Measurements from ENCODE around the gene GALE. TPM values are rescaled to one million over a fixed set of nuclear protein-coding genes. Genes with fewer than 3 reads are reported as not detected.

GALE gene
- total and polyA plus RNA-seq, 2 of the 13 experiments (the other 11 are each of a cell fraction or from before 2014, with no cell fraction given), result 85.2 to 88.4 TPM

DNA sequence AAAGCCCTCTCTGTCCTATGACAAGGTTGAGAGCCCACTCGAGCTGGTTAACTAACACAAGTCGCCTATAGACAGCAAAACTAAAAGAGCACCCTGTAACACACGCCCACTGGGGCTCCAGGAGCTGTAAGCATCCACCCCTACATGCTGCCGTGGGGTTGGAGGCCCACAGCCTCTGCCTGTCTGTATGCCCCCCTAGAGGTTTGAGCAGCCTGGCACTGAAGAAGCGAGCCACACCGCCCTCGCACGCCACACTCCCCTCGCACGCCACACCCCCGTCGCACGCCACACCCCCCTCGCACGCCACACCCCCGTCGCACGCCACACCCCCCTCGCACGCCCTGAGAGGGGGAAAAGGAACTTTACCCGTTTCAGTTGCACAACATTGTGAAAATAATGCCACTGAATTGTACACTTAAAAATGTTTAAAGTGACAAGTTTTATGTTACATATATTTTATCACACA is 37.9 kb upstream of the GALE start (continued):
- TF ChIP-seq ZNF496 (CRISPR knock-in tag; IDR thresholded peaks at IDR 0.05; ENCODE audit: insufficient replicate concordance) (no peak), ZNF34 (CRISPR knock-in tag; IDR thresholded peaks at IDR 0.05; ENCODE audit: borderline replicate concordance) (no peak), ZBTB38 (CRISPR knock-in tag; IDR thresholded peaks at IDR 0.05) (peak; percentile 22; the same call in 1 of the 2 replicates), ARID2 (CRISPR knock-in tag; IDR thresholded peaks at IDR 0.05; ENCODE audit: borderline replicate concordance) (no peak), ELF1 (CRISPR knock-in tag; IDR thresholded peaks at IDR 0.05) (no peak), TBL1XR1 (IDR thresholded peaks at IDR 0.05; ENCODE audit: borderline replicate concordance, low read length, partially characterized antibody) (no peak), ZKSCAN1 (IDR thresholded peaks at IDR 0.05; ENCODE audit: low read length) (no peak), ZFP41 (CRISPR knock-in tag; IDR thresholded peaks at IDR 0.05; ENCODE audit: borderline replicate concordance) (no peak), ZNF230 (CRISPR knock-in tag; IDR thresholded peaks at IDR 0.05) (0 out of 2 replicates have a peak, but pooled peaks have one; percentile 39), LCORL (IDR thresholded peaks at IDR 0.05) (no peak), LCORL (CRISPR knock-in tag; IDR thresholded peaks at IDR 0.05) (peak; percentile 43; the same call in 1 of the 2 replicates), GFI1 (CRISPR knock-in tag; IDR thresholded peaks at IDR 0.05; ENCODE audit: borderline replicate concordance) (no peak), RFX5 (IDR thresholded peaks at IDR 0.05; ENCODE audit: low read depth, low read length) (no peak), DPF2 (CRISPR knock-in tag; IDR thresholded peaks at IDR 0.05; ENCODE audit: borderline replicate concordance, low read depth) (no peak), ZNF333 (CRISPR knock-in tag; IDR thresholded peaks at IDR 0.05; ENCODE audit: borderline replicate concordance) (no peak), MED8 (CRISPR knock-in tag; IDR thresholded peaks at IDR 0.05; ENCODE audit: insufficient replicate concordance) (no peak)
- TF ChIP-seq, protein P1, sequence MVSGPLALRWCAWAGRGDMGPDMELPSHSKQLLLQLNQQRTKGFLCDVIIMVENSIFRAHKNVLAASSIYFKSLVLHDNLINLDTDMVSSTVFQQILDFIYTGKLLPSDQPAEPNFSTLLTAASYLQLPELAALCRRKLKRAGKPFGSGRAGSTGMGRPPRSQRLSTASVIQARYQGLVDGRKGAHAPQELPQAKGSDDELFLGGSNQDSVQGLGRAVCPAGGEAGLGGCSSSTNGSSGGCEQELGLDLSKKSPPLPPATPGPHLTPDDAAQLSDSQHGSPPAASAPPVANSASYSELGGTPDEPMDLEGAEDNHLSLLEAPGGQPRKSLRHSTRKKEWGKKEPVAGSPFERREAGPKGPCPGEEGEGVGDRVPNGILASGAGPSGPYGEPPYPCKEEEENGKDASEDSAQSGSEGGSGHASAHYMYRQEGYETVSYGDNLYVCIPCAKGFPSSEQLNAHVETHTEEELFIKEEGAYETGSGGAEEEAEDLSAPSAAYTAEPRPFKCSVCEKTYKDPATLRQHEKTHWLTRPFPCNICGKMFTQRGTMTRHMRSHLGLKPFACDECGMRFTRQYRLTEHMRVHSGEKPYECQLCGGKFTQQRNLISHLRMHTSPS (CRISPR knock-in tag; IDR thresholded peaks at IDR 0.05; ENCODE audit: low read depth), result 0 out of 2 replicates have a peak, but pooled peaks have one; percentile 44
- TF ChIP-seq, protein P2, sequence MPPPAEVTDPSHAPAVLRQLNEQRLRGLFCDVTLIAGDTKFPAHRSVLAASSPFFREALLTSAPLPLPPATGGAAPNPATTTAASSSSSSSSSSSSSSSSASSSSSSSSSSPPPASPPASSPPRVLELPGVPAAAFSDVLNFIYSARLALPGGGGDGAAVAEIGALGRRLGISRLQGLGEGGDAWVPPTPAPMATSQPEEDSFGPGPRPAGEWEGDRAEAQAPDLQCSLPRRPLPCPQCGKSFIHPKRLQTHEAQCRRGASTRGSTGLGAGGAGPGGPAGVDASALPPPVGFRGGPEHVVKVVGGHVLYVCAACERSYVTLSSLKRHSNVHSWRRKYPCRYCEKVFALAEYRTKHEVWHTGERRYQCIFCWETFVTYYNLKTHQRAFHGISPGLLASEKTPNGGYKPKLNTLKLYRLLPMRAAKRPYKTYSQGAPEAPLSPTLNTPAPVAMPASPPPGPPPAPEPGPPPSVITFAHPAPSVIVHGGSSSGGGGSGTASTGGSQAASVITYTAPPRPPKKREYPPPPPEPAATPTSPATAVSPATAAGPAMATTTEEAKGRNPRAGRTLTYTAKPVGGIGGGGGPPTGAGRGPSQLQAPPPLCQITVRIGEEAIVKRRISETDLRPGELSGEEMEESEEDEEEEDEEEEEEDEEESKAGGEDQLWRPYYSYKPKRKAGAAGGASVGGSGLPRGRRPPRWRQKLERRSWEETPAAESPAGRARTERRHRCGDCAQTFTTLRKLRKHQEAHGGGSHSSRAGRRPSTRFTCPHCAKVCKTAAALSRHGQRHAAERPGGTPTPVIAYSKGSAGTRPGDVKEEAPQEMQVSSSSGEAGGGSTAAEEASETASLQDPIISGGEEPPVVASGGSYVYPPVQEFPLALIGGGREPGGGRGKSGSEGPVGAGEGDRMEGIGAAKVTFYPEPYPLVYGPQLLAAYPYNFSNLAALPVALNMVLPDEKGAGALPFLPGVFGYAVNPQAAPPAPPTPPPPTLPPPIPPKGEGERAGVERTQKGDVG (CRISPR knock-in tag; IDR thresholded peaks at IDR 0.05; ENCODE audit: borderline replicate concordance), result no peak
- TF ChIP-seq, protein P3, sequence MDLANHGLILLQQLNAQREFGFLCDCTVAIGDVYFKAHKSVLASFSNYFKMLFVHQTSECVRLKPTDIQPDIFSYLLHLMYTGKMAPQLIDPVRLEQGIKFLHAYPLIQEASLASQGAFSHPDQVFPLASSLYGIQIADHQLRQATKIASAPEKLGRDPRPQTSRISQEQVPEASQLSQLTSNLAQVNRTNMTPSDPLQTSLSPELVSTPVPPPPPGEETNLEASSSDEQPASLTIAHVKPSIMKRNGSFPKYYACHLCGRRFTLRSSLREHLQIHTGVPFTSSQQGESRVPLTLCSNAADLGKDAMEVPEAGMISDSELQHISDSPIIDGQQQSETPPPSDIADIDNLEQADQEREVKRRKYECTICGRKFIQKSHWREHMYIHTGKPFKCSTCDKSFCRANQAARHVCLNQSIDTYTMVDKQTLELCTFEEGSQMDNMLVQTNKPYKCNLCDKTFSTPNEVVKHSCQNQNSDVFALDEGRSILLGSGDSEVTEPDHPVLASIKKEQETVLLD (CRISPR knock-in tag; IDR thresholded peaks at IDR 0.05; ENCODE audit: low read depth), result no peak
- TF ChIP-seq, protein P4, sequence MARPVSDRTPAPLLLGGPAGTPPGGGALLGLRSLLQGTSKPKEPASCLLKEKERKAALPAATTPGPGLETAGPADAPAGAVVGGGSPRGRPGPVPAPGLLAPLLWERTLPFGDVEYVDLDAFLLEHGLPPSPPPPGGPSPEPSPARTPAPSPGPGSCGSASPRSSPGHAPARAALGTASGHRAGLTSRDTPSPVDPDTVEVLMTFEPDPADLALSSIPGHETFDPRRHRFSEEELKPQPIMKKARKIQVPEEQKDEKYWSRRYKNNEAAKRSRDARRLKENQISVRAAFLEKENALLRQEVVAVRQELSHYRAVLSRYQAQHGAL (CRISPR knock-in tag; IDR thresholded peaks at IDR 0.05; ENCODE audit: not compliant biosample characterization), result no peak
- TF ChIP-seq, protein P5, sequence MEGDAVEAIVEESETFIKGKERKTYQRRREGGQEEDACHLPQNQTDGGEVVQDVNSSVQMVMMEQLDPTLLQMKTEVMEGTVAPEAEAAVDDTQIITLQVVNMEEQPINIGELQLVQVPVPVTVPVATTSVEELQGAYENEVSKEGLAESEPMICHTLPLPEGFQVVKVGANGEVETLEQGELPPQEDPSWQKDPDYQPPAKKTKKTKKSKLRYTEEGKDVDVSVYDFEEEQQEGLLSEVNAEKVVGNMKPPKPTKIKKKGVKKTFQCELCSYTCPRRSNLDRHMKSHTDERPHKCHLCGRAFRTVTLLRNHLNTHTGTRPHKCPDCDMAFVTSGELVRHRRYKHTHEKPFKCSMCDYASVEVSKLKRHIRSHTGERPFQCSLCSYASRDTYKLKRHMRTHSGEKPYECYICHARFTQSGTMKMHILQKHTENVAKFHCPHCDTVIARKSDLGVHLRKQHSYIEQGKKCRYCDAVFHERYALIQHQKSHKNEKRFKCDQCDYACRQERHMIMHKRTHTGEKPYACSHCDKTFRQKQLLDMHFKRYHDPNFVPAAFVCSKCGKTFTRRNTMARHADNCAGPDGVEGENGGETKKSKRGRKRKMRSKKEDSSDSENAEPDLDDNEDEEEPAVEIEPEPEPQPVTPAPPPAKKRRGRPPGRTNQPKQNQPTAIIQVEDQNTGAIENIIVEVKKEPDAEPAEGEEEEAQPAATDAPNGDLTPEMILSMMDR (CRISPR knock-in tag; IDR thresholded peaks at IDR 0.05), result 0 out of 2 replicates have a peak, but pooled peaks have one; percentile 6
